Neutrophil (primary cell): ENCODE data around the gene GRID2.

Experiments used
- H3K27ac ChIP-seq: fragments of 200-600 bp; sonication (generic); 2 replicates; pipeline ENCODE4 v1.5.1; 2016; ENCODE audit warnings: mild to moderate bottlenecking, moderate library complexity
- H3K27me3 ChIP-seq: fragments of 200-600 bp; sonication (generic); 2 replicates; pipeline ENCODE4 v1.6.0; 2016; ENCODE audit warnings: mild to moderate bottlenecking
- H3K36me3 ChIP-seq: fragments of 200-600 bp; sonication (generic); 2 replicates; pipeline ENCODE4 v1.5.1; 2017
- H3K4me1 ChIP-seq, 2 experiments: fragments of 200-600 bp in 1 of 2; sonication (generic) in 1 of 2; 1 replicate in 1 of 2; 2 replicates in 1 of 2; pipeline versions ENCODE4 v1.5.1 to v1.6.1; 2013 to 2016; ENCODE audit warnings: low read depth in 1 of 2, low read length in 1 of 2, mild to moderate bottlenecking in 1 of 2, moderate library complexity in 1 of 2; ENCODE audit not compliant: control insufficient read depth in 1 of 2, insufficient read depth in 1 of 2
- H3K4me3 ChIP-seq, 2 experiments: fragments of 200-600 bp in 1 of 2; sonication (generic) in 1 of 2; 1 replicate in 1 of 2; 2 replicates in 1 of 2; pipeline ENCODE4 v1.5.1; 2013 to 2016; ENCODE audit warnings: low read depth in 1 of 2, low read length in 1 of 2, mild to moderate bottlenecking in 1 of 2, moderate library complexity in 1 of 2
- H3K9me3 ChIP-seq: fragments of 200-600 bp; sonication (generic); 2 replicates; pipeline ENCODE4 v1.5.1; 2016
- TF ChIP-seq, protein P1 (sequence below): fragments of 200-600 bp; sonication (generic); IDR thresholded peaks from 2 replicates; pipeline ENCODE4 v1.5.1; 2016; ENCODE audit warnings: antibody characterized with exemption

Gene GRID2

GRCh38 chr4:93568758-93569157 is 1265.0 kb downstream of the GRID2 start:
- Histone ChIP-seq H3K4me3 (no peak overlapping the region), H3K27me3 (no peaks in the 10 kb centered on the region), H3K27ac (no peak overlapping the region), H3K9me3 (no peaks in the 10 kb centered on the region), H3K4me1 (no peaks in the 10 kb centered on the region), H3K36me3 (no peaks in the 10 kb centered on the region)
- TF ChIP-seq, protein P1, sequence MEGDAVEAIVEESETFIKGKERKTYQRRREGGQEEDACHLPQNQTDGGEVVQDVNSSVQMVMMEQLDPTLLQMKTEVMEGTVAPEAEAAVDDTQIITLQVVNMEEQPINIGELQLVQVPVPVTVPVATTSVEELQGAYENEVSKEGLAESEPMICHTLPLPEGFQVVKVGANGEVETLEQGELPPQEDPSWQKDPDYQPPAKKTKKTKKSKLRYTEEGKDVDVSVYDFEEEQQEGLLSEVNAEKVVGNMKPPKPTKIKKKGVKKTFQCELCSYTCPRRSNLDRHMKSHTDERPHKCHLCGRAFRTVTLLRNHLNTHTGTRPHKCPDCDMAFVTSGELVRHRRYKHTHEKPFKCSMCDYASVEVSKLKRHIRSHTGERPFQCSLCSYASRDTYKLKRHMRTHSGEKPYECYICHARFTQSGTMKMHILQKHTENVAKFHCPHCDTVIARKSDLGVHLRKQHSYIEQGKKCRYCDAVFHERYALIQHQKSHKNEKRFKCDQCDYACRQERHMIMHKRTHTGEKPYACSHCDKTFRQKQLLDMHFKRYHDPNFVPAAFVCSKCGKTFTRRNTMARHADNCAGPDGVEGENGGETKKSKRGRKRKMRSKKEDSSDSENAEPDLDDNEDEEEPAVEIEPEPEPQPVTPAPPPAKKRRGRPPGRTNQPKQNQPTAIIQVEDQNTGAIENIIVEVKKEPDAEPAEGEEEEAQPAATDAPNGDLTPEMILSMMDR: no peak

GRCh38 chr4:93573285-93573684 is 1269.5 kb downstream of the GRID2 start:
- H3K36me3 ChIP-seq: no peaks in the 10 kb centered on the region
- H3K4me3 ChIP-seq: no peak overlapping the region
- no peaks in the 10 kb centered on the region for H3K9me3 ChIP-seq
- no peaks in the 10 kb centered on the region for H3K4me1 ChIP-seq
- no peak overlapping the region for H3K27ac ChIP-seq
- TF ChIP-seq, protein P1: no peak
- H3K27me3 ChIP-seq: no peaks in the 10 kb centered on the region

DNA sequence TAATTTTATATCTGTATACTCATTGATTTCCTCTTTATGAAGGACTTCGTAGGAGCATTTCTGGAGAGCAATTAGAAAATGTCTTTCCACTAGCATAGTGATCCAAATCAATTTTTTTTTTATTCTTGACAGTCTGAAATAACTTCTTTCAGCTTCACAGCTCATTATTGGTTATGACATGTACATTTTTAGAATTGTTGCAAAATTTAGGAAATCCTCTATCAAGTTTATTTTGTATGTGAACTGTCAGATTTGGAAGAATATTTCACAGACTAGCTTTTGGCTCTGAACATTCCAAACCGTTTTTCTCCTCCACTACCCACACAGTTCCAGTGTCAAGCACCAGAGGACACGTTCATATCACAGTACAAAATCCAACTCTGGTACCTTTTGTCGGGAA is 1275.2 kb downstream of the GRID2 start:
- no peaks in the 10 kb centered on the region for H3K4me1 ChIP-seq
- no peaks in the 10 kb centered on the region for H3K9me3 ChIP-seq
- TF ChIP-seq, protein P1: no peak
- H3K36me3 ChIP-seq: no peaks in the 10 kb centered on the region
- no peak overlapping the region for H3K27ac ChIP-seq
- no peak overlapping the region for H3K4me3 ChIP-seq
- H3K27me3 ChIP-seq: no peaks in the 10 kb centered on the region

DNA sequence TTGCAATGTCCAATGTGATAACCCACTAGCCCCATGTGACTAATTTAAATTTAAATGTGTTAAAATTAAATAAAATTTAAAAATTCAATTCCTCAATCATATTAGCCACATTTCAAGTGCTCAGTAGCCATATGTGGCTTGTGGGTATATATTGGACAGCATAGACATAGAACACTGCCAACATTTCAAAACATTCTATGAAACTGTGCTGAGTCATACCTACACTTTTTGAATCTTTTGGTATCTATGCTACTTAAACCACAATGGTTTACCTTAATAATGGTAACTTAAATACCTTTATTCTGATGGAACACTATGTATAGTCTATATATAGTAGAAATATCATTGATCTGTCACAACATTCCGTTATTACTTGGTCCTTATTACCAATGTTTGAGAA is 1301.4 kb downstream of the GRID2 start:
- Histone ChIP-seq H3K27me3 (no peaks in the 10 kb centered on the region), H3K4me3 (no peak overlapping the region), H3K4me1 (no peaks in the 10 kb centered on the region), H3K36me3 (no peaks in the 10 kb centered on the region), H3K27ac (no peak overlapping the region), H3K9me3 (no peaks in the 10 kb centered on the region)
- TF ChIP-seq, protein P1: no peak

DNA sequence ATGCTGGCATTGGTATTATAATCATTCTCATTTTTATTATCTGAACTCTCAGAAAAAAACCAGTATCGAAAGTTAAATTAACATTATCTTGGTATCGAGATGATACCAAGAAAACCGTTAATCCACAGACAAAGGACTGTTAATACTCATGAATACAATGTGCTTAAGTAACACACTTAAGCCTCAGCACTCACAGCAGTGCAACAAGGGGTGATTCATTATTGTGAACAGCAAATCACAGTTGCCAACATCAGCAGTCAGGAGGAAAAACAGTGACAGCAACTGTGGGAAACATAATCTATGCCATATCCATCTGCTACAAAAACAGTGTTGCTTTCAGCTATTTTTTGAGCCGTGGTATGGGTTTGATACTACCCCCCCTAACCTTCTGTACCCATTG is 1313.8 kb downstream of the GRID2 start:
- Histone ChIP-seq H3K9me3 (no peaks in the 10 kb centered on the region), H3K4me1 (no peaks in the 10 kb centered on the region), H3K4me3 (no peak overlapping the region), H3K27ac (no peak overlapping the region), H3K27me3 (no peaks in the 10 kb centered on the region), H3K36me3 (no peaks in the 10 kb centered on the region)
- TF ChIP-seq, protein P1: no peak

- no peaks in the 10 kb centered on the region for H3K4me1 ChIP-seq
- no peaks in the 10 kb centered on the region for H3K9me3 ChIP-seq
- no peak overlapping the region for H3K4me3 ChIP-seq
- TF ChIP-seq, protein P1: no peak
- H3K27ac ChIP-seq: no peak overlapping the region
- H3K27me3 ChIP-seq: no peaks in the 10 kb centered on the region
- H3K36me3 ChIP-seq: no peaks in the 10 kb centered on the region
Observed at GRCh38 chr4:93633721-93634120, 1330.0 kb downstream of the GRID2 start.
